GM19099 (cell line): ENCODE measurements around the gene SRSF9.

Source experiments
- POLR2A ChIP-seq: IDR thresholded peaks from 3 replicates; pipeline ENCODE4 v1.6.1; 2011; ENCODE audit warnings: low read depth; ENCODE audit not compliant: insufficient read length; ENCODE audit errors: extremely low read depth

The SRSF9 gene, protein sequence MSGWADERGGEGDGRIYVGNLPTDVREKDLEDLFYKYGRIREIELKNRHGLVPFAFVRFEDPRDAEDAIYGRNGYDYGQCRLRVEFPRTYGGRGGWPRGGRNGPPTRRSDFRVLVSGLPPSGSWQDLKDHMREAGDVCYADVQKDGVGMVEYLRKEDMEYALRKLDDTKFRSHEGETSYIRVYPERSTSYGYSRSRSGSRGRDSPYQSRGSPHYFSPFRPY

GRCh38 chr12:120469450-120470149, at the start of gene SRSF9:
SRSF9 (minus strand) TSS chr12:120469748; CDS start chr12:120469609, 139 bp downstream.
- peak; percentile 93 for TF ChIP-seq POLR2A

DNA sequence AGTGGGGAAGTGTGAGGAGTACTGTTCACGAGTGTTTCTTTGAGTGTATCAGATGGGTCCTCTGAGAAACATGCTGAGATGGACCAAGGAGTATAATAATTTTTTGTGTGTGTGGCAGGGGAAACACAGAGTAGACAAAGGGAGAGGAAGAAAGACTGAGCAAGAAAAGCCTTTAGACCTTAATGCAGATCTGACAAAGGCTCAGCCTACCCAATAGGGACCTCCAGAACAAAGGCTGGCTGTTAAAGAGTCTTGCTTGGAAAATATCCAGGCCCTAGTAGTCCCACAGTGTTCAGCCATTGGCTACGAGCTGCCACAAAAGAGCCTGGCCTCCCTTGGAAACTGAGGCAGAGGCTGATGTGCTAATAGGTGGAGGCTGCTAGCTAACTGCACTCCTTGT, 45.9 kb upstream of the SRSF9 start:
- TF ChIP-seq POLR2A: no peak

DNA sequence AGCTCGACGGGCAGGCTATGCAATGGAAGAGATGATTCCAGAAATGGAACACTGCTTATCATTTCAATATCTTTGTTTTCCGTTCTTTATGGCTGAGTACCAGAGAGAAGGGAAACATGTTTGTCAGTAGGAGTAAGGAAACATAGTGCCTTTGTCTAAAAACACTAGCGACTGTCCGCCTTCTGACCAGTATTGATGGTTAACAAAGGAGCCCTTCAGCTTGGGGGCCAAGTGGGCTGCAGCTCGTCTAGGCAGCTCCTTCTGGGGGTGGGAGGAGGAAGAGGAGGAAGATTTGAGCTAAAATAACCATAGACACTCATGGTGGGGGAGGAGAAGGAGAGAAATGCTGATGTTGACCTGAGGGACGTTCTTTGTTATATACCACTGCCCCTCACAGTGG, 44.5 kb upstream of the SRSF9 start:
- TF ChIP-seq POLR2A: no peak

DNA sequence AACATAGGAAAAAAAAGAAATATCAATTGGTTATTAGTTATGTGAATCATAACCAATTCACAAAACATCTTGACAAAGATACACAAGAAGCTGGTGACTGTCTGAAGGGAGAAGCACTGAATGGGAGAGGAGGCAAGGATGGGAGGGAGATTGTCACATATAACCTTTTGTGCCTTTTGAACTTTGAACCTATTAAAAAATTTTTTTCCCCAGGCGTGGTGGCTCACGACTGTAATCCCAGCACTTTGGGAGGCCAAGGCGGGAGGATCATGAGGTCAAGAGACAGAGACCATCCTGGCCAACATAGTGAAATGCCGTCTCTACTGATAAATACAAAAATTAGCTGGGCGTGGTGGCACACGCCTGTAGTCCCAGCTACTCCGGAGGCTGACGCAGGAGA, 39.0 kb upstream of the SRSF9 start:
- TF ChIP-seq POLR2A: no peak

- TF ChIP-seq POLR2A: no peak
These were observed 35.0 kb upstream of the SRSF9 start for GRCh38 chr12:120504587-120504986.

DNA sequence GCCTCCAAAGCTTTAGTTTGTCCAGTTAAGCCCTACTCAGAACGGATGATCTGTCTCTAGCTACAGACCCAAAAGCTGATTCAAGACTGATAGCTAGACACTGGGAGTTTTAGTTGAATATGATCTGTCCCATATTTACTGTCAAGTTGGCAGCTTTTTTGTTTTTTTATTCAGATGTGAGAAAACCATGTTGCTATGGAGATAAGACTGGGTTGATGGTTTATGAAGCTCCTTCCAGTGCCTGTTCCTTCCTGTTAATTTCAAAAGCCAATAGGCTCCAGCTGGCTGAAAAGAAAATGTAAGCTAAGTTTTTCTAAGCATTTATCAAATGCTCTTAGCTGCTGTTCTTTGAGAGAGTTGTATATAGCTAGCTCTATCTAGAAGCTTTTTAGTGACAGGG, 31.0 kb upstream of the SRSF9 start:
- TF ChIP-seq POLR2A: no peak

GRCh38 chr12:120498870-120499515, 29.4 kb upstream of the SRSF9 start:
- TF ChIP-seq POLR2A: no peak

GRCh38 chr12:120497524-120498150, 28.1 kb upstream of the SRSF9 start:
- no peak for TF ChIP-seq POLR2A

DNA sequence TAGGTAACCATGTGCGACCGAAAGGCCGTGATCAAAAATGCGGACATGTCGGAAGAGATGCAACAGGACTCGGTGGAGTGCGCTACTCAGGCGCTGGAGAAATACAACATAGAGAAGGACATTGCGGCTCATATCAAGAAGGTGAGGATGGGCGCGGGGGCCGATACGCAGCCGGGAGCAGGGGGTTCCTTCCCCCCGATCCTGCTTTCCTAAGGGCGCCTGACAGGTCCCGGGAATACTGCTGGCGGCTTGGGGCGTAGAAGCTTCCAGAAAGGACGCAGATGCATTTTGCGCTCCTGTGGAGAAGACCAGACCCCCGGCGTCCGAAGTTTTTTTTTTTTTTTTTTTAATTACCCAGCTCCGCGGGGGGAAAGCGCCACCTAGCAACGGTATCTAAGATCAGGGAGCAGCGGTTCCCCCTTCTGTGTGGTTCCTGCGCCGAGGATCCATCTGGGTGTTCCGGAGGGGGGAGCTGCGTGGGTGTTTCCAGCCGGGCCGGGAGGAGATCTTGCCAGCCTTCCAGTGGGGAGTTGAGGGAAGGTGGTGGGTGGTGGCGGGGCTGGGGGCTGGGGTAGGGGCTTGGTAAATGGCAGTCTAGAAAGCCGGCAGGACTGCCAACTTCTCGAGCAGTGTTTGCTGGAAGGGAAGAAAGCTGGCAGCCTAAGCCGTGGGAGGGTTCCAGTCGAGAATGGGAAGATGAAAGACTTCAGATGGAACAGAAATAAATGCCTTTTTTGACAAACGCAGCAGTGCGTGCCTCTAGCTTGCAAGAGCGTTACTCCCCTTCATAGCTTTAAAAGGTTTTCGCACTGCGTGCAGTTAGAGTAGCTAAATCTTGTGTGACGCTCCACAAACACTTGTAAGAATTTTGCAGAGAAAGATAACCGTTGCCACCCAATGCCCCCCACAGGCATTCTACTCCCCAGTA, 27.1 kb upstream of the SRSF9 start:
- no peak for TF ChIP-seq POLR2A

DNA sequence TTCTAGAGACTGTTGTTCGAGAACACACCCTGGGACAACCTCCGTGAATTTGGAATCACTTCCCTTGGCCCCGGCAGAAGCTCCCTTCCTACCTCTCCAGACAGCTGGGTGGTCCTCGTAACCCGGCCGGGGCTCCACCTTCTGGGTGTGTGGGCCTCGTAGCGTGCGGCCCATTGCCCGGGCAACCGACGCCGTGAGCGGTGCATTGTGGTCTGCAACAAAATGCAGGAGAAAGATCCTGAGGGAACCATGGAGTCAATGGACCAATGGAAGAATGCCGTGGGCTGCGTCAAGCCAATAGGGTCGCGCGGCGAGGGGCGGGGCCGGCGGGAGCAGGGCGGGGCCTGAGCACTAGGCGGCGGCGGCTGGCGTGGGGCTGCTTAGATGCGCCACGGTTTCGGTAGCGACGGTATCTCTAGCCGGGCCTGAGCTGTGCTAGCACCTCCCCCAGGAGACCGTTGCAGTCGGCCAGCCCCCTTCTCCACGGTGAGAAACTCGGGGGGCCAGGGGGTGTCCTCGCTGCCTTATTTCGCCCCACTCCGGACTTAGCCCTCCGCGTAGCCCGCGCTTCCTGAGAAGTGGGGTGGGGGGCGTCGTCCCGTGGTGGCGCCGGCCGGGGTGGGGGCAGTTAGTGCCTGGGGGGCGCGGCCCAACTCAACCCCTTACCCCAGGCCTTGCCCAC, 26.3 kb upstream of the SRSF9 start, which contains the start of gene DYNLL1:
Gene DYNLL1, plus strand, starts transcription at position 383 of the 682 bp plus-strand sequence. CDS start 309 bp downstream, outside the sequence.
- peak; percentile 98 for TF ChIP-seq POLR2A

DNA sequence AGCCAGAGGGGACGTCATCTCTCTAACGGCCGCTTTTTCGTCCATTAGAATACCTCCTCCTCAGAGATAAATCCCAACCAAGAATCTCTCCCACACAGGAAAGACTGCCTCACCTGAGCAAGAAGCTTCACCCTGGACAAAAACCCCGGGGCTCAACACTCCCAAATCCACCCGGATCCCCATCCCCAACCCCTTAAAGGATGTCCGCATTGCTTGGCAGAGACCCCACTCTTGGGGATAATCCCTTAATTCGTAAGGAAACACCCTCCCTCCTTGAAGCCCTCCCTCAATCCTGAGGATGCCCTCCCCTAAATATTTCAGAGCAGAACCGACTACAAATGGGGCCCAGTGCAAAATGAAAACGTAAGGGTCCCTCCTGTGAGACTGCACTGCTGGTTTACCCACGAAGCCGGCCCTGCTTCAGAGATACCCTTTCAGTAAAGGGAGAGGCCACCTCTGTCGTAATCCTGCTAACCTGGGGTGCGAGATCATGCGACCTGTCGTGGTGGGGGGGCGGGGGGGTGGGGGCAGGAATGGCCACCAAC, 25.7 kb upstream of the SRSF9 start:
- no peak for TF ChIP-seq POLR2A

DNA sequence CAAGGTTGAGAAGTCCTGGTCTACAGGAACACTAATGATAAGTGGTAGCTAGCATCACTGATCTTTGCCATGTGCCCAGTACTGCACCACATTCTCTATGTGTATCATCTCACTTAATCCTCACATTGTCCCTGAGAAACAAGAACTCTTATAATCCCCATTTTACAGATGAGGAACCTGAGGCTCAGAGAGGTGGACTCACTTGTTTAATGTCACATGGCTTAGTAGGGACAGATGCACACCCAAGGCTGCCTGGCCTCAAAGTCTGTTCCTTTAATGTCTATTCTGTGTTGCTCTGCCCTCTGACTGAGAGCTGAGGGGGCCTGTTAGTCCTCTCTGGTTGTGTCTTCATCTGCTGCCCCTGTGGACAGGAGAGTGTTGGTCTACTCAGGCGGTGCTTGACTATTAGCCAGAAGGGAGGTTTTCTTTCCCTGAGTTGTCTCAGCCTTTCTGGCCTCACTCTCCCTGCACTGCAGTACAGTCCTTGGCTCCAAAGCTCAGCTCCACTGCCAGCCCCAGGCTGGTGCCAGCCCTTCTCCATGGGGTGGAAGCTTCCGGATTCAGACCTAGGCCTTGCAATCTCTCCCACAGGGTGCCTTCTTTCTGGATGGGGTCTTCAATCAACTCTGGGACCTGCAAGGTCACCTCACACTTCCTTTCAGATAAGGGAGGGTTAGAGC, 21.4 kb upstream of the SRSF9 start:
- no peak for TF ChIP-seq POLR2A

DNA sequence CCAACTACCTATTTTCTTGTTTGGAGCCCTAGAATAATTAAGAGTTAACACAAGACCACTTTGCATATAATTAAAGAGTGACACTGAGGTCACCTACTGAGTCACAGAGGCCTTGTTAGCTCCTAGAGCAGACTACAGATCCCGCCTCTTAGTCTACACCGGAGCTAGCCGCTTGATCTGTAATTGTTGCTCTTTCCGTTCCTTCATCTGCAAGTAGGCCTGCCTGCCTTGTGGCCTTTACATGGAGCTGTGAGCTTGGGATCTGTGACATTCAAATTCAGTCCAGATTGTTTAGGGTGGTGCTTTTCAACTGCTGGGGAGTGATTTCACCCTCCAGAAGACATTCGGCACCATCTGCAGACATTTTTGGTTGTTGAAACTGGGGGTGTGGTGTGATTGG, 20.8 kb upstream of the SRSF9 start:
- no peak for TF ChIP-seq POLR2A
